Nephron (organoid): ENCODE measurements around the gene LEPR.

ENCODE experiments used
- H3K27ac Mint-ChIP-seq, 3 experiments: 2 replicates each; pipeline ENCODE4 v1.8.0; 2020; ENCODE audit warnings: mixed read lengths in 3 of 3, mild to moderate bottlenecking in 2 of 3, moderate library complexity in 1 of 3
- H3K27me3 Mint-ChIP-seq: 2 replicates; pipeline ENCODE4 v1.8.0; 2021; ENCODE audit warnings: low read depth, mild to moderate bottlenecking, moderate library complexity, mixed read lengths
- H3K36me3 Mint-ChIP-seq: 2 replicates; pipeline ENCODE4 v1.8.0; 2020; ENCODE audit warnings: low read depth, mixed read lengths
- H3K4me1 Mint-ChIP-seq: 2 replicates; pipeline ENCODE4 v1.8.0; 2020; ENCODE audit warnings: mixed read lengths
- H3K4me3 Mint-ChIP-seq, 3 experiments: 2 replicates each; pipeline ENCODE4 v1.8.0; 2020; ENCODE audit warnings: mild to moderate bottlenecking in 3 of 3, mixed read lengths in 3 of 3, moderate library complexity in 2 of 3
- H3K9me3 Mint-ChIP-seq: 2 replicates; pipeline ENCODE4 v1.8.0; 2020; ENCODE audit warnings: mixed read lengths
- TF ChIP-seq, protein P1 (sequence below), 3 experiments: fragments of 200-600 bp; sonication (generic); IDR thresholded peaks; one replicate each; pipeline ENCODE4 v1.5.0; 2021; ENCODE audit warnings: antibody characterized with exemption in 3 of 3; ENCODE audit not compliant: unreplicated experiment in 3 of 3

The LEPR gene

DNA sequence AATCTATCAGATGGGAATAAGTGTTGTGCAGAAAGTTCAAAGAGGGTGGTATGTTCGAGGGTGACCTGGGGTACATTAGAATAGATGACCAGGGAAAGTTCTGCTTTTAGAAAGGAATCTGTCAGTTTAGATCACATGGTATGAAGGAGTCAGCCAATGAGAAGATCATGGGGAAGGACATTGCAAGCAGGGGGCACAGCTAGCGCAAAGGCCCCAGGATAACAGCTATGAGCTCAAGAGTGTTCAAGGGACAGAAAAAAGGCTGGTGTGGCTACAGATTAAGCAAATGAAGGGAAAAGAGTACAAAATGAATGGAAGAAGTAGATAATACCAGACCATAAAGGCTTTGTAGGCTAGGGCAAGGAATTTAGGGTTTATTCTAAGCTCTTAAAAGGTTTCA is 8.6 kb downstream of the LEPR start:
- peaks cover 55% of the 10 kb centered on the region for H3K36me3 Mint-ChIP-seq
- H3K27ac Mint-ChIP-seq = no peak overlapping the region
- H3K9me3 Mint-ChIP-seq = no peaks in the 10 kb centered on the region
- TF ChIP-seq, protein P1, sequence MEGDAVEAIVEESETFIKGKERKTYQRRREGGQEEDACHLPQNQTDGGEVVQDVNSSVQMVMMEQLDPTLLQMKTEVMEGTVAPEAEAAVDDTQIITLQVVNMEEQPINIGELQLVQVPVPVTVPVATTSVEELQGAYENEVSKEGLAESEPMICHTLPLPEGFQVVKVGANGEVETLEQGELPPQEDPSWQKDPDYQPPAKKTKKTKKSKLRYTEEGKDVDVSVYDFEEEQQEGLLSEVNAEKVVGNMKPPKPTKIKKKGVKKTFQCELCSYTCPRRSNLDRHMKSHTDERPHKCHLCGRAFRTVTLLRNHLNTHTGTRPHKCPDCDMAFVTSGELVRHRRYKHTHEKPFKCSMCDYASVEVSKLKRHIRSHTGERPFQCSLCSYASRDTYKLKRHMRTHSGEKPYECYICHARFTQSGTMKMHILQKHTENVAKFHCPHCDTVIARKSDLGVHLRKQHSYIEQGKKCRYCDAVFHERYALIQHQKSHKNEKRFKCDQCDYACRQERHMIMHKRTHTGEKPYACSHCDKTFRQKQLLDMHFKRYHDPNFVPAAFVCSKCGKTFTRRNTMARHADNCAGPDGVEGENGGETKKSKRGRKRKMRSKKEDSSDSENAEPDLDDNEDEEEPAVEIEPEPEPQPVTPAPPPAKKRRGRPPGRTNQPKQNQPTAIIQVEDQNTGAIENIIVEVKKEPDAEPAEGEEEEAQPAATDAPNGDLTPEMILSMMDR (IDR thresholded peaks at IDR 0.05; ENCODE audit: unreplicated experiment in 3 of 3) = no peak
- no peaks in the 10 kb centered on the region for H3K4me1 Mint-ChIP-seq
- no peaks in the 10 kb centered on the region for H3K27me3 Mint-ChIP-seq
- H3K4me3 Mint-ChIP-seq = no peak overlapping the region

DNA sequence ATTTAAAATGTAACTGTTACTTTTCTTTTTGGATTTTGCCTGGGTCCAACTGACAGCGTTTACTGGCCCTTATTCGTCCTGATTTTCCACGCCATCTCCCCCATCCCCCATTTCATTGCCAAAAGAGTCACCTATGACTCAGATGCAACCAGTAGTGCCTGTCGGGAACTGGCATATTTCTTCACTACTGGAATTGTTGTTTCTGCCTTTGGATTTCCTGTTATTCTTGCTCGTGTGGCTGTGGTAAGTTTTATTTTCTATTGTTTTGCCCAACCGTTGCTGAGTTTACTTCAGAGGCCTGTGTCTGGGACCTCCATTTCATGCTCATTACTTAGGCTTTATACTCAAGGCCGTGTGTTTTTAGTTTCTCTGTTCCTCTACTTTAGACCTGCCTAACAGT is 9.3 kb downstream of the LEPR start:
- TF ChIP-seq, protein P1 (IDR thresholded peaks at IDR 0.05; ENCODE audit: unreplicated experiment in 3 of 3) = no peak
- Mint-ChIP-seq H3K27me3 (no peaks in the 10 kb centered on the region), H3K9me3 (no peaks in the 10 kb centered on the region), H3K36me3 (peaks cover 53% of the 10 kb centered on the region), H3K4me3 (no peak overlapping the region), H3K27ac (peak overlapping the region in 2 of 3 experiments; percentile 0 to 39), H3K4me1 (no peaks in the 10 kb centered on the region)

DNA sequence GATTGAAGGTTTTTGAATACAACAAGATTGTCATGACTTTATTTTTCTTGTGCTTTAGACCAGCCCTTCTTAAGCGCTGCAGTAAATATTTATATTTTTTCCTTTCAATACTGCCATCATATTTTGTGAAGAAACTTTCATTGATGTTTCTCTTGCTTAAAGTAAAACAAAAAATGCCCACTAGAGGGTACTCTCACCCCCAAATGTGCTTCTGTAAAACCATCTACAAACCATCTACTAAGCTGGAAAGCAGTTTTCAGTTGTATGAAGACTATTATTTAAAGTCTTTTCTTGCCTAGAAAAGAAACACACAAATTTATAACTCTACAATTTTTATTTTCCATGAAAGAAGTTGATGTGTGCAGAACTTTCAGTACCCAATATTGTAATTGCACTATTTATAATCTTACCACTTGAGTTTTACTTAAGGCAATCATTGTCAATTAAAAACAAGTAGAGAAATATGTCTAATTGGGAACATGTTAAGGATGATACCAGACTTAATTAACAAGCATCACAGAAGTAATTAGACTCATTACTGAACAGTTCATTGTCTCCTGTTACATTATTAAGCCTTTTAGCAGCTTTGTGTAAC is 10.7 kb downstream of the LEPR start:
- H3K4me3 Mint-ChIP-seq = no peak overlapping the region
- TF ChIP-seq, protein P1 (IDR thresholded peaks at IDR 0.05; ENCODE audit: unreplicated experiment in 3 of 3) = peak; percentile 55 to 70 (median 63)
- peak overlapping the region in 1 of 3 experiments; percentile 8 for H3K27ac Mint-ChIP-seq
- no peaks in the 10 kb centered on the region for H3K27me3 Mint-ChIP-seq
- H3K9me3 Mint-ChIP-seq = no peaks in the 10 kb centered on the region
- H3K4me1 Mint-ChIP-seq = peaks cover 5% of the 10 kb centered on the region
- H3K36me3 Mint-ChIP-seq = peaks cover 45% of the 10 kb centered on the region

DNA sequence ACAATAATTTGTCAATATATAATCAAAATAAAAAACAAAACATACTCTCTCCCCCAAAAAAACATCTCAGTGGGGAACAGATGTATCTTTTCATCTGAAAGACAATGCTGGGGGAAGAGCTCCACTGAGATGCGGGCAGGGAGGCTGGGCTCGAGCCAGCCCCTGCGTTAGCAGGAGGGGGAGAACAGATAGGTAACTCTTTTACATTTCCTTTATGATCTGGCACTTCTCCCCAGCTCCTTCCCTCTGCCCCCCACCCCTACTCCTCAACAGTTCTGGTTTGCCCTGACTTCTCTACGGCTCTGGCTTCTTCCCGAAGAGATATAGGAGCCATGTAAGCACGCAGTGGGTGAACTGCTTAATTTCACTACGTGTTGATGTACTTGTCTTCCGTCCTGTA is 12.4 kb downstream of the LEPR start:
- H3K27me3 Mint-ChIP-seq = no peaks in the 10 kb centered on the region
- TF ChIP-seq, protein P1 (IDR thresholded peaks at IDR 0.05; ENCODE audit: unreplicated experiment in 3 of 3) = no peak
- peaks cover 39% of the 10 kb centered on the region for H3K36me3 Mint-ChIP-seq
- no peaks in the 10 kb centered on the region for H3K9me3 Mint-ChIP-seq
- H3K4me3 Mint-ChIP-seq = no peak overlapping the region
- peaks cover 6% of the 10 kb centered on the region for H3K4me1 Mint-ChIP-seq
- H3K27ac Mint-ChIP-seq = no peak overlapping the region

DNA sequence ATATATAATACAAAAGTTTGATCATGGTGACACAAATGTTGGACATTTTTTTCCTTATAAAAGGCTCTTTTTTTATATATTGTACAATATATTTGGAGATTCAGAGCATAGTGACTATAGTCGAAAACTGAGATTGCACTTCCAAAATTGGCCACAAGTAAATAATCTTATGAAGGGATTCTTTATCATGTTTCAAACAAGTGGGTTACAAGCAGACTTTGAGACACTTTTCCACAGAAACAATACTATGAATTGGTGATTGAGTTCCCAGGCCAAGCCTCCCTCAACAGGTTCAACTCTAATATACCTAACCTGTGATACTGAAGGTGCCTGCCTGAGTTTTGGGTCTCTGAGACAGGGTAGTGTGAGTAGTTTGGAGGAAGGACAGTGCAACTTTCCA is 13.8 kb downstream of the LEPR start:
- TF ChIP-seq, protein P1 (IDR thresholded peaks at IDR 0.05; ENCODE audit: unreplicated experiment in 3 of 3) = peak in 2 of 3 experiments; percentile 13 to 15
- Mint-ChIP-seq H3K9me3 (no peaks in the 10 kb centered on the region), H3K27me3 (no peaks in the 10 kb centered on the region), H3K36me3 (peaks cover 31% of the 10 kb centered on the region), H3K4me3 (no peak overlapping the region), H3K27ac (peak overlapping the region; percentile 29 to 56 (median 45)), H3K4me1 (peaks cover 6% of the 10 kb centered on the region)

DNA sequence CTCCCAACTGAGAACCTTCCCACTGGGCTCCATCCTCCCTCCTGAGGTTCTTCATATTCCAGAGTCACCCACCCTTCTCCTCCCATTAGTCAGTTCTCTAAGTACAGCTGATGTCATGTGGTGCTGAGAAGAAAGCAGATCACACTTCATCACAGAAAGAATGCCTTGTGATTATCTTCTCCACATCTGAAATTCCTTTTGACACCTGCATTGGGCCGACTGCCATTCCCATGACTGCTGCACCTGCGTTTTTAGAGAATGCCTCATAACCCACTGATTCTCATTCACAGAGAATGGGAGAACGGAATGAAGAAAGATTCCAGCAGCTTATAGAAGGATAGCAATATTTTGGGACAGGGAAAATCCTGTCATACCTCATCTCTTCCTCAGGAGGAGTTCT is 14.3 kb downstream of the LEPR start:
- H3K9me3 Mint-ChIP-seq = no peaks in the 10 kb centered on the region
- H3K36me3 Mint-ChIP-seq = peaks cover 29% of the 10 kb centered on the region
- peaks cover 6% of the 10 kb centered on the region for H3K4me1 Mint-ChIP-seq
- peak overlapping the region; percentile 29 to 56 (median 45) for H3K27ac Mint-ChIP-seq
- TF ChIP-seq, protein P1 (IDR thresholded peaks at IDR 0.05; ENCODE audit: unreplicated experiment in 3 of 3) = no peak
- no peak overlapping the region for H3K4me3 Mint-ChIP-seq
- H3K27me3 Mint-ChIP-seq = no peaks in the 10 kb centered on the region
